ENCODE data around the gene LBR.

Gene LBR

GRCh38 chr1:225446595-225446960, 18.7 kb upstream of the LBR start:
- DNase-seq (ENCODE audit: low spot score) = no peak

GRCh38 chr1:225445639-225446594, 18.1 kb upstream of the LBR start:
- no peak for DNase-seq (ENCODE audit: low spot score)

- no peak for DNase-seq (ENCODE audit: low spot score)
These were observed 14.3 kb upstream of the LBR start for GRCh38 chr1:225442123-225442505.

GRCh38 chr1:225441314-225442122, 13.7 kb upstream of the LBR start:
- no peak for DNase-seq (ENCODE audit: low spot score)

- no peak for DNase-seq (ENCODE audit: low spot score)
These were observed 12.8 kb upstream of the LBR start for GRCh38 chr1:225440380-225441221.

- DNase-seq (ENCODE audit: low spot score) = no peak
These were observed 10.0 kb upstream of the LBR start for GRCh38 chr1:225437710-225438437.

GRCh38 chr1:225435957-225436392, 8.1 kb upstream of the LBR start:
- DNase-seq (ENCODE audit: low spot score) = peak; percentile 72

- DNase-seq (ENCODE audit: low spot score) = no peak
These were observed 7.6 kb upstream of the LBR start for GRCh38 chr1:225435487-225435886.

GRCh38 chr1:225435076-225435475, 7.2 kb upstream of the LBR start:
- DNase-seq (ENCODE audit: low spot score) = no peak

- DNase-seq (ENCODE audit: low spot score) = peak; percentile 55
These were observed 6.2 kb upstream of the LBR start for GRCh38 chr1:225434046-225434445.

GRCh38 chr1:225431081-225431863, 3.4 kb upstream of the LBR start:
- no peak for DNase-seq (ENCODE audit: low spot score)

GRCh38 chr1:225430301-225430700, 2.5 kb upstream of the LBR start:
- no peak for DNase-seq (ENCODE audit: low spot score)

GRCh38 chr1:225428881-225429455, 1.1 kb upstream of the LBR start:
- peak; percentile 44 for DNase-seq (ENCODE audit: low spot score)

- DNase-seq (ENCODE audit: low spot score) = peak; percentile 94
These were observed 436 bp upstream of the LBR start for GRCh38 chr1:225428068-225428880.

GRCh38 chr1:225426395-225427234, 1.2 kb downstream of the LBR start:
- peak; percentile 52 for DNase-seq (ENCODE audit: low spot score)

- DNase-seq (ENCODE audit: low spot score) = peak; percentile 26
These were observed 2.5 kb downstream of the LBR start for GRCh38 chr1:225425201-225425786.

- no peak for DNase-seq (ENCODE audit: low spot score)
These were observed 3.2 kb downstream of the LBR start for GRCh38 chr1:225424562-225425200.

GRCh38 chr1:225423518-225423855, 4.4 kb downstream of the LBR start:
- no peak for DNase-seq (ENCODE audit: low spot score)

Data from germinal center (tissue), 1 donor.